ACHN (cell line): ENCODE results near the gene PERM1.

Experiments
- DNase-seq: peaks from one replicate; pipeline ENCODE4 v3.0.0-alpha.2; 2015
- in situ Hi-C: cut with HindIII; loops from 2 replicates; pipeline ENCODE4 v1.10.0; 2017; ENCODE audit warnings: low sequenced_read_pairs, low pct_ligation_motif_present, low pct_unique_long_range_greater_than_20kb

PERM1 gene

GRCh38 chr1:970242-970972, 11.5 kb downstream of the PERM1 start:
- in situ Hi-C loops: no loop called here
- DNase-seq: no peak

- DNase-seq: no peak
Measured at GRCh38 chr1:969260-969855, 12.5 kb downstream of the PERM1 start.

GRCh38 chr1:967466-968343, 14.2 kb downstream of the PERM1 start:
- no peak for DNase-seq
- in situ Hi-C loops: no loop called here

More at GRCh38 chr1:969260-969855, 12.5 kb downstream of the PERM1 start:
- in situ Hi-C loops: no loop called here

GRCh38 chr1:966704-967300, 15.1 kb downstream of the PERM1 start:
- in situ Hi-C loops: no loop called here
- DNase-seq: peak; percentile 77

GRCh38 chr1:966135-966703, 15.7 kb downstream of the PERM1 start, which contains the start of gene PLEKHN1:
PLEKHN1 (plus strand) TSS chr1:966482; CDS start chr1:966532, 50 bp downstream.
- in situ Hi-C loops: no loop called here
- peak; percentile 75 for DNase-seq

- in situ Hi-C loops: no loop called here
- DNase-seq: no peak
Measured at GRCh38 chr1:965526-966134, 16.3 kb downstream of the PERM1 start.

GRCh38 chr1:964691-965525, 17.0 kb downstream of the PERM1 start:
- in situ Hi-C loops: no loop called here
- DNase-seq: no peak

GRCh38 chr1:963746-964525, 18.0 kb downstream of the PERM1 start:
- in situ Hi-C loops: no loop called here
- no peak for DNase-seq

GRCh38 chr1:963301-963651, 18.6 kb downstream of the PERM1 start:
- in situ Hi-C loops: no loop called here
- DNase-seq: no peak

GRCh38 chr1:962381-963300, 19.3 kb downstream of the PERM1 start:
- in situ Hi-C loops: no loop called here
- DNase-seq: no peak

GRCh38 chr1:961132-961669, 20.7 kb downstream of the PERM1 start:
- in situ Hi-C loops: no loop called here
- no peak for DNase-seq

- in situ Hi-C loops: no loop called here
- DNase-seq: peak; percentile 66
Measured at GRCh38 chr1:960363-961131, 21.3 kb downstream of the PERM1 start, which contains the start of gene KLHL17. KLHL17 (plus strand) TSS chr1:960584; CDS start chr1:960694, 110 bp downstream.

- DNase-seq: no peak
- in situ Hi-C loops: no loop called here
Measured at GRCh38 chr1:959731-960362, 22.0 kb downstream of the PERM1 start.
